HCT116 (cell line): ENCODE results near the gene TYK2. TPM values are rescaled to one million over a fixed set of nuclear protein-coding genes. Genes with fewer than 3 reads are reported as not detected.
A peak's percentile ranks its signal among the peaks of the same experiment; 100 is the strongest.

Experiments used
- ATAC-seq: fragments of 200-7000 bp; cut with Tn5 transposase; 2 replicates; pipeline ENCODE4 v1.9.1; 2020; ENCODE audit warnings: mild to moderate bottlenecking, moderate library complexity
- BruUV-seq: library from RNA; stranded (reverse); fragments of 400-500 nt; replicated peaks from 2 replicates; lab custom pipeline; 2021; lab: Mats Ljungman, UMichigan
- CTCF ChIA-PET: fragments of 300-600 bp; sonication (Branson Sonifier 250); formaldehyde crosslinking; loops from one replicate; lab custom pipeline; 2021; ENCODE audit warnings: antibody characterized with exemption; lab: Charles Lee
- POLR2A ChIA-PET: fragments of 300-600, 350-600 bp; sonication (Branson Sonifier 250); formaldehyde crosslinking; loops from one replicate; lab custom pipeline; 2021; ENCODE audit warnings: antibody characterized with exemption; lab: Charles Lee
- RAD21 ChIA-PET, 2 experiments: fragments of 300-600 bp; sonication (Branson Sonifier 250); formaldehyde crosslinking; loops; one replicate each; lab custom pipeline; 2023; ENCODE audit warnings: low total read pairs in 2 of 2; ENCODE audit not compliant: uncharacterized antibody in 2 of 2, unreplicated experiment in 2 of 2, low non-redundant PET in 1 of 2; lab: Charles Lee
- DNase-seq: peaks from one replicate; pipeline ENCODE4 v3.0.0-alpha.2; 2010; ENCODE audit warnings: low read depth, low spot score
- H2AFZ ChIP-seq: fragments of 200-600 bp; shearing (Covaris generic), sonication (generic); 2 replicates; pipeline ENCODE4 v1.6.1; 2017; ENCODE audit warnings: low read depth, mixed run types, mixed read lengths, antibody characterized with exemption, low read length; ENCODE audit not compliant: poor library complexity, severe bottlenecking
- H3K27ac ChIP-seq: 2 replicates; pipeline ENCODE4 v1.5.1; 2012; ENCODE audit warnings: low read depth, low read length
- H3K27me3 ChIP-seq: fragments of 200-600 bp; sonication (generic); 2 replicates; pipeline ENCODE4 v1.6.1; 2016; ENCODE audit warnings: mixed run types, low read length, mixed read lengths; ENCODE audit not compliant: insufficient read depth
- H3K36me3 ChIP-seq, 2 experiments: fragments of 200-500 bp in 1 of 2; fragments of 200-600 bp in 1 of 2; sonication (Bioruptor generic) in 1 of 2; sonication (generic) in 1 of 2; 2 replicates each; pipeline versions ENCODE4 v1.5.1 to v1.6.1; 2014 to 2016; ENCODE audit warnings: low read length in 2 of 2, inconsistent platforms in 1 of 2, mixed read lengths in 1 of 2, mixed run types in 1 of 2; ENCODE audit not compliant: insufficient read depth in 2 of 2, control insufficient read depth in 1 of 2
- H3K4me1 ChIP-seq, 2 experiments: fragments of 200-600 bp in 1 of 2; sonication (generic) in 1 of 2; 2 replicates each; pipeline versions ENCODE4 v1.5.1 to v1.6.1; 2012 to 2017; ENCODE audit warnings: low read length in 2 of 2, inconsistent platforms in 1 of 2, mild to moderate bottlenecking in 1 of 2, mixed read lengths in 1 of 2, mixed run types in 1 of 2, moderate library complexity in 1 of 2; ENCODE audit not compliant: insufficient read depth in 2 of 2, control insufficient read depth in 1 of 2
- H3K4me2 ChIP-seq: fragments of 200-600 bp; sonication (generic); 2 replicates; pipeline ENCODE4 v1.6.1; 2017; ENCODE audit warnings: mixed run types, low read length, mixed read lengths
- H3K4me3 ChIP-seq, 2 experiments: fragments of 200-600 bp in 1 of 2; sonication (generic) in 1 of 2; replicated peaks in 1 of 2; 2 replicates each; pipeline ENCODE4 v1.5.1; 2011 to 2016; ENCODE audit warnings: low read length in 2 of 2, control low read depth in 1 of 2, low read depth in 1 of 2, mild to moderate bottlenecking in 1 of 2, mixed read lengths in 1 of 2, mixed run types in 1 of 2
- H3K79me2 ChIP-seq: fragments of 200-600 bp; sonication (generic); 2 replicates; pipeline ENCODE4 v1.6.1; 2017; ENCODE audit warnings: mild to moderate bottlenecking, mixed run types, low read length, moderate library complexity, mixed read lengths; ENCODE audit not compliant: insufficient read depth
- H3K9ac ChIP-seq: fragments of 200-600 bp; sonication (generic); 2 replicates; pipeline ENCODE4 v1.6.1; 2016; ENCODE audit warnings: low read length, mixed read lengths
- H3K9me2 ChIP-seq: fragments of 200-600 bp; sonication (generic), shearing (Covaris generic); 2 replicates; pipeline ENCODE4 v1.6.1; 2017; ENCODE audit warnings: mixed run types, mild to moderate bottlenecking, moderate library complexity; ENCODE audit not compliant: insufficient read depth
- H3K9me3 ChIP-seq, 2 experiments: fragments of 200-500 bp in 1 of 2; fragments of 200-600 bp in 1 of 2; sonication (Bioruptor generic) in 1 of 2; sonication (generic) in 1 of 2; 2 replicates each; pipeline ENCODE4 v1.6.1; 2014 to 2017; ENCODE audit warnings: low read length in 2 of 2, mixed read lengths in 2 of 2, inconsistent platforms in 1 of 2, low read depth in 1 of 2, mild to moderate bottlenecking in 1 of 2, mixed run types in 1 of 2, moderate library complexity in 1 of 2; ENCODE audit not compliant: control insufficient read depth in 1 of 2, insufficient read depth in 1 of 2
- H4K20me1 ChIP-seq: fragments of 200-600 bp; sonication (generic), shearing (Covaris generic); 2 replicates; pipeline ENCODE4 v1.6.1; 2017; ENCODE audit warnings: mixed run types, mild to moderate bottlenecking, moderate library complexity; ENCODE audit not compliant: insufficient read depth
- ATF3 ChIP-seq: IDR thresholded peaks from 2 replicates; pipeline ENCODE4 v1.6.1; 2012
- CEBPB ChIP-seq: IDR thresholded peaks from 2 replicates; pipeline ENCODE4 v1.6.1; 2012; ENCODE audit warnings: low read depth
- EZH2 ChIP-seq: fragments of 200-600 bp; sonication (generic); IDR thresholded peaks from 2 replicates; pipeline ENCODE4 v1.6.1; 2017; ENCODE audit warnings: antibody characterized with exemption, mixed run types
- POLR2AphosphoS5 ChIP-seq: IDR thresholded peaks from 2 replicates; pipeline ENCODE4 v1.6.1; 2011; ENCODE audit warnings: mild to moderate bottlenecking, low read depth, low read length, moderate library complexity
- SRF ChIP-seq: IDR thresholded peaks from 2 replicates; pipeline ENCODE4 v1.6.1; 2012; ENCODE audit warnings: low read depth
- intact Hi-C: fragments of 100-400 bp; cut with micrococcal nuclease; formaldehyde crosslinking; loops from 2 replicates; pipeline ENCODE4 v1.10.0; 2022
- total RNA-seq: library from RNA; stranded (reverse); gene quantifications from one replicate; pipeline ENCODE4 v1.2.1, GENCODE V29; 2021; ENCODE audit not compliant: unreplicated experiment
- TF ChIP-seq, protein P1 (sequence below): IDR thresholded peaks from 2 replicates; pipeline ENCODE4 v1.6.1; 2012; ENCODE audit warnings: low read depth
- TF ChIP-seq, protein P2 (sequence below): IDR thresholded peaks from 2 replicates; pipeline ENCODE4 v1.6.1; 2011; ENCODE audit warnings: mild to moderate bottlenecking, low read length, moderate library complexity; ENCODE audit not compliant: insufficient replicate concordance; ENCODE audit errors: extremely low read depth
- TF ChIP-seq, protein P3 (sequence below): IDR thresholded peaks from 2 replicates; pipeline ENCODE4 v1.6.1; 2012
- TF ChIP-seq, protein P4 (sequence below), 3 experiments: fragments of 200-600 bp in 1 of 3; sonication (generic) in 1 of 3; IDR thresholded peaks in 2 of 3; conservative IDR thresholded peaks in 1 of 3; 2 replicates each; pipeline ENCODE4 v1.5.1; 2012 to 2017; ENCODE audit warnings: low read depth in 2 of 3, low read length in 2 of 3, antibody characterized with exemption in 1 of 3, borderline replicate concordance in 1 of 3, control low read depth in 1 of 3, mild to moderate bottlenecking in 1 of 3, mixed read lengths in 1 of 3, mixed run types in 1 of 3, moderate library complexity in 1 of 3; ENCODE audit not compliant: insufficient read depth in 1 of 3

The TYK2 gene
- total RNA-seq, 1 experiment from 2014 or later, result 110 TPM

- TF ChIP-seq, protein P1, sequence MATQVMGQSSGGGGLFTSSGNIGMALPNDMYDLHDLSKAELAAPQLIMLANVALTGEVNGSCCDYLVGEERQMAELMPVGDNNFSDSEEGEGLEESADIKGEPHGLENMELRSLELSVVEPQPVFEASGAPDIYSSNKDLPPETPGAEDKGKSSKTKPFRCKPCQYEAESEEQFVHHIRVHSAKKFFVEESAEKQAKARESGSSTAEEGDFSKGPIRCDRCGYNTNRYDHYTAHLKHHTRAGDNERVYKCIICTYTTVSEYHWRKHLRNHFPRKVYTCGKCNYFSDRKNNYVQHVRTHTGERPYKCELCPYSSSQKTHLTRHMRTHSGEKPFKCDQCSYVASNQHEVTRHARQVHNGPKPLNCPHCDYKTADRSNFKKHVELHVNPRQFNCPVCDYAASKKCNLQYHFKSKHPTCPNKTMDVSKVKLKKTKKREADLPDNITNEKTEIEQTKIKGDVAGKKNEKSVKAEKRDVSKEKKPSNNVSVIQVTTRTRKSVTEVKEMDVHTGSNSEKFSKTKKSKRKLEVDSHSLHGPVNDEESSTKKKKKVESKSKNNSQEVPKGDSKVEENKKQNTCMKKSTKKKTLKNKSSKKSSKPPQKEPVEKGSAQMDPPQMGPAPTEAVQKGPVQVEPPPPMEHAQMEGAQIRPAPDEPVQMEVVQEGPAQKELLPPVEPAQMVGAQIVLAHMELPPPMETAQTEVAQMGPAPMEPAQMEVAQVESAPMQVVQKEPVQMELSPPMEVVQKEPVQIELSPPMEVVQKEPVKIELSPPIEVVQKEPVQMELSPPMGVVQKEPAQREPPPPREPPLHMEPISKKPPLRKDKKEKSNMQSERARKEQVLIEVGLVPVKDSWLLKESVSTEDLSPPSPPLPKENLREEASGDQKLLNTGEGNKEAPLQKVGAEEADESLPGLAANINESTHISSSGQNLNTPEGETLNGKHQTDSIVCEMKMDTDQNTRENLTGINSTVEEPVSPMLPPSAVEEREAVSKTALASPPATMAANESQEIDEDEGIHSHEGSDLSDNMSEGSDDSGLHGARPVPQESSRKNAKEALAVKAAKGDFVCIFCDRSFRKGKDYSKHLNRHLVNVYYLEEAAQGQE, result no peak
- TF ChIP-seq CEBPB (no peak), EZH2 (no peak), POLR2AphosphoS5 (no peak)
- TF ChIP-seq, protein P2, sequence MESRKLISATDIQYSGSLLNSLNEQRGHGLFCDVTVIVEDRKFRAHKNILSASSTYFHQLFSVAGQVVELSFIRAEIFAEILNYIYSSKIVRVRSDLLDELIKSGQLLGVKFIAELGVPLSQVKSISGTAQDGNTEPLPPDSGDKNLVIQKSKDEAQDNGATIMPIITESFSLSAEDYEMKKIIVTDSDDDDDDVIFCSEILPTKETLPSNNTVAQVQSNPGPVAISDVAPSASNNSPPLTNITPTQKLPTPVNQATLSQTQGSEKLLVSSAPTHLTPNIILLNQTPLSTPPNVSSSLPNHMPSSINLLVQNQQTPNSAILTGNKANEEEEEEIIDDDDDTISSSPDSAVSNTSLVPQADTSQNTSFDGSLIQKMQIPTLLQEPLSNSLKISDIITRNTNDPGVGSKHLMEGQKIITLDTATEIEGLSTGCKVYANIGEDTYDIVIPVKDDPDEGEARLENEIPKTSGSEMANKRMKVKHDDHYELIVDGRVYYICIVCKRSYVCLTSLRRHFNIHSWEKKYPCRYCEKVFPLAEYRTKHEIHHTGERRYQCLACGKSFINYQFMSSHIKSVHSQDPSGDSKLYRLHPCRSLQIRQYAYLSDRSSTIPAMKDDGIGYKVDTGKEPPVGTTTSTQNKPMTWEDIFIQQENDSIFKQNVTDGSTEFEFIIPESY, result no peak
These were observed 41.7 kb upstream of the TYK2 start (continued) for GRCh38 chr19:10422046-10422461.

GRCh38 chr19:10421240-10422045, 41.1 kb upstream of the TYK2 start:
- DNase-seq, result no peak
- Histone ChIP-seq H3K4me1 (peaks cover 38 to 77% of the 10 kb centered on the region in 2 experiments), H3K27ac (peak overlapping the region; percentile 80; the same call in 1 of the 2 replicates), H3K36me3 (no peaks in the 10 kb centered on the region), H3K27me3 (no peaks in the 10 kb centered on the region), H3K4me2 (peak overlapping the region; percentile 74), H2AFZ (no peak overlapping the region), H3K9me2 (no peaks in the 10 kb centered on the region), H3K79me2 (peaks cover 30% of the 10 kb centered on the region), H3K9me3 (no peaks in the 10 kb centered on the region), H4K20me1 (no peaks in the 10 kb centered on the region), H3K9ac (peak overlapping the region; percentile 66), H3K4me3 (peak overlapping the region; percentile 61 to 70)
- ATAC-seq, result no peak
- no TSS peak for BruUV-seq
- TF ChIP-seq CEBPB, result no peak
- TF ChIP-seq, protein P3, sequence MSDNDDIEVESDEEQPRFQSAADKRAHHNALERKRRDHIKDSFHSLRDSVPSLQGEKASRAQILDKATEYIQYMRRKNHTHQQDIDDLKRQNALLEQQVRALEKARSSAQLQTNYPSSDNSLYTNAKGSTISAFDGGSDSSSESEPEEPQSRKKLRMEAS, result no peak
- TF ChIP-seq SRF, result no peak
- TF ChIP-seq, protein P4, sequence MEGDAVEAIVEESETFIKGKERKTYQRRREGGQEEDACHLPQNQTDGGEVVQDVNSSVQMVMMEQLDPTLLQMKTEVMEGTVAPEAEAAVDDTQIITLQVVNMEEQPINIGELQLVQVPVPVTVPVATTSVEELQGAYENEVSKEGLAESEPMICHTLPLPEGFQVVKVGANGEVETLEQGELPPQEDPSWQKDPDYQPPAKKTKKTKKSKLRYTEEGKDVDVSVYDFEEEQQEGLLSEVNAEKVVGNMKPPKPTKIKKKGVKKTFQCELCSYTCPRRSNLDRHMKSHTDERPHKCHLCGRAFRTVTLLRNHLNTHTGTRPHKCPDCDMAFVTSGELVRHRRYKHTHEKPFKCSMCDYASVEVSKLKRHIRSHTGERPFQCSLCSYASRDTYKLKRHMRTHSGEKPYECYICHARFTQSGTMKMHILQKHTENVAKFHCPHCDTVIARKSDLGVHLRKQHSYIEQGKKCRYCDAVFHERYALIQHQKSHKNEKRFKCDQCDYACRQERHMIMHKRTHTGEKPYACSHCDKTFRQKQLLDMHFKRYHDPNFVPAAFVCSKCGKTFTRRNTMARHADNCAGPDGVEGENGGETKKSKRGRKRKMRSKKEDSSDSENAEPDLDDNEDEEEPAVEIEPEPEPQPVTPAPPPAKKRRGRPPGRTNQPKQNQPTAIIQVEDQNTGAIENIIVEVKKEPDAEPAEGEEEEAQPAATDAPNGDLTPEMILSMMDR (IDR thresholded peaks at IDR 0.05 in 2 of 3, conservative IDR thresholded peaks at IDR 0.05 in 1 of 3; ENCODE audit: borderline replicate concordance in 1 of 3, insufficient read depth in 1 of 3, low read depth in 2 of 3, low read length in 2 of 3), result 0 out of 6 replicates have a peak, but pooled peaks of 1 of the 3 experiments have one; percentile 23
- no peak for TF ChIP-seq ATF3
- TF ChIP-seq EZH2, result no peak
- CTCF ChIA-PET, result interaction anchor here (1.1 to 1.2 kb wide), 2 partner anchors 10 to 18 kb away, joined by 4 read pairs; partner anchors contain the start of gene CDC37
- POLR2A ChIA-PET, result interaction anchor here (0.5 to 1.8 kb wide), 3 partner anchors 10 to 132 kb away, joined by 3 to 4 read pairs (median 3); partner anchors contain the start of gene ICAM5
- RAD21 ChIA-PET, result no interaction called here
- intact Hi-C loops, result no loop called here
